Hepatocyte (in vitro differentiated cells): ENCODE results near the gene AP2A2.

Experiments used
- EZH2 ChIP-seq: fragments of 200-600 bp; sonication (generic); IDR thresholded peaks from 2 replicates; pipeline ENCODE4 v1.6.1; 2016; ENCODE audit warnings: antibody characterized with exemption, mild to moderate bottlenecking, borderline replicate concordance
- TF ChIP-seq, protein P1 (sequence below): fragments of 200-600 bp; sonication (generic); IDR thresholded peaks from 2 replicates; pipeline ENCODE4 v1.5.1; 2016; ENCODE audit warnings: antibody characterized with exemption, mild to moderate bottlenecking; ENCODE audit not compliant: poor library complexity

DNA sequence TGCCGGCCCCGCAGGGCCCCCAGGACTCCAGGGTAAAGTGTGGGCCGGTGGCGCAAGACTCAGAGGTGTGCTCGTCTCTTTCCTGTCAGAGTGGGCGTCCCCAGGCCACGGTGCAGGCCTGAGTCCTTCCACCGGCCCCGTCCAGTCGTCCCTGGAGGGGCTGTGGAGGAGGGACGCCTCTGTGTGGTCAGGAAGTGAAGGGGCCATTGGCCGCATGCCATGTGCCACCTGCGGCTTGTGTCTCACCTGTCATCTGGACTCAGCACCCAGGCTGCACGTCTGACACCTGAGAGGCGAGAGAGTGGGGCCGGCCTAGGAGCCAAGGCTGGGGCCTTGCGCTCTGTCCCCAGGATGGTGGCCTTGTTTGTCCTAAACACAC, 85.6 kb downstream of the AP2A2 start:
- TF ChIP-seq, protein P1, sequence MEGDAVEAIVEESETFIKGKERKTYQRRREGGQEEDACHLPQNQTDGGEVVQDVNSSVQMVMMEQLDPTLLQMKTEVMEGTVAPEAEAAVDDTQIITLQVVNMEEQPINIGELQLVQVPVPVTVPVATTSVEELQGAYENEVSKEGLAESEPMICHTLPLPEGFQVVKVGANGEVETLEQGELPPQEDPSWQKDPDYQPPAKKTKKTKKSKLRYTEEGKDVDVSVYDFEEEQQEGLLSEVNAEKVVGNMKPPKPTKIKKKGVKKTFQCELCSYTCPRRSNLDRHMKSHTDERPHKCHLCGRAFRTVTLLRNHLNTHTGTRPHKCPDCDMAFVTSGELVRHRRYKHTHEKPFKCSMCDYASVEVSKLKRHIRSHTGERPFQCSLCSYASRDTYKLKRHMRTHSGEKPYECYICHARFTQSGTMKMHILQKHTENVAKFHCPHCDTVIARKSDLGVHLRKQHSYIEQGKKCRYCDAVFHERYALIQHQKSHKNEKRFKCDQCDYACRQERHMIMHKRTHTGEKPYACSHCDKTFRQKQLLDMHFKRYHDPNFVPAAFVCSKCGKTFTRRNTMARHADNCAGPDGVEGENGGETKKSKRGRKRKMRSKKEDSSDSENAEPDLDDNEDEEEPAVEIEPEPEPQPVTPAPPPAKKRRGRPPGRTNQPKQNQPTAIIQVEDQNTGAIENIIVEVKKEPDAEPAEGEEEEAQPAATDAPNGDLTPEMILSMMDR = no peak
- no peak for TF ChIP-seq EZH2
